ENCODE results near the gene STPG2. TPM values are rescaled to one million over a fixed set of nuclear protein-coding genes. Genes with fewer than 3 reads are reported as not detected.

Gene STPG2
- total and polyA plus RNA-seq, 2 of the 8 experiments (the other 6 are each of a cell fraction or from before 2014, with no cell fraction given), result 0.03 TPM; not detected in 1

GRCh38 chr4:97585274-97585673, 558.0 kb downstream of the STPG2 start (continued):
- TF ChIP-seq ATF2 (IDR thresholded peaks at IDR 0.05; ENCODE audit: low read length), result no peak

Measured in H1 (cell line).